ENCODE measurements around the gene FOLH1.
"Not testable (repeated sequence)": the region's sequence is repeated elsewhere in the genome, so short reads cannot be mapped to it uniquely, and the experiment has no call there.

FOLH1 gene

DNA sequence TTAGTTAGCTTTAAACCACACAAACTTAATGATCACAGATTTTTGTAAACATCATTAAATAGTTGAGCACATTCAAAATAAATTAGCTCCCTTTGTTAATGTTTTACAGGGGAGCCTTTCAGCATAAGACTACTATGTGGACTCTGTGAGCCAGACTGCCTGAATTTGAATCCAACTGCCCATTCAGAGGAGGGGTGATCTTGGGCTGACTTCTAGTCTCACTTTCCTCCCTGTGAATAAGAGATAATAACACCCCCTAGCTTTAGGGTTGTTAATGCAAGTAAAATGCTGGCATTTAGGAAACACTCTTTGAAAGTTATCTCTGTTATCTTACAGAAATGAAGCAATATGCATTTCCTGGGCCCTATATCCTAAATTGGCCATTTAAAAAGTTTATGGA, 23.6 kb downstream of the FOLH1 start:
- DNase-seq (ENCODE audit: low read depth in 2 of 3, low spot score in 2 of 3) = not testable (repeated sequence)

DNA sequence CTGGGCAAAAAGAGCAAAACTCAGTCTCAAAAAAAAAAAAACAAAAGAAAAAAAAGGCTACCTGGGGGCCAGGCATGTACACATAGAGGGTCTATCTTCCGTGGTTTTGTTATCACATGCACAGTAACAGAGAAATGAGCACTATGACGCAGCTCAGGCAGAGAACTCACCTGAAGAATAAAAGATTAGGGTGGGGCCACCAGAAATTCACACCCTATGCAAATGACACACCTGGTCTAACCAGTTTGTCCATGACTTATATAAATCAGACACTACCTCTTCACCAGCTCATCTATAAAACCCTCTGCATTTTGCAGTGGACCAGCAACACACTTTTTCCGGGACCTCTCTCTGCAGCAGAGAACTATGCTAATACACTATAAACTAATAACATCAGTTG, 30.5 kb downstream of the FOLH1 start:
- DNase-seq (ENCODE audit: low read depth in 2 of 3, low spot score in 2 of 3) = not testable (repeated sequence)

DNA sequence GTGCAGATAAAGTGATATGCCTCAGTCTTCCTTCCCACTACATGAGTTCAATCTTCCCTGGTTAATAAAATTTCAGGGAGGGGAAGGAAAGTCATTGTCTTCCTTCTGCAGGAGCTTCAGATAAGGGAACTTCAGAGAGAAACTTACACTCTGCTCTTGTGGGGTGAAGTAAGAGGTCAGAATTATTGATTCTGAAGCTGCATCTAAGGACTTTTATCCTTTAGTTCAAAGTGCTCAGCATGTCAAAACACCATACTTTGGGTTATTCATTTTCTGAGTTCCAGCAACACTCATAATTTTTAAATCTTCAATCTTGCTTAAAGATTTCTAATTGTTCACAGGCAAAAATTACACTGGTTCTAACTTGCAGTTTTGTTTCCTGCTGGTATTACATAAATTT, 33.0 kb downstream of the FOLH1 start:
- DNase-seq (ENCODE audit: low read depth in 2 of 3, low spot score in 2 of 3) = not testable (repeated sequence)

DNA sequence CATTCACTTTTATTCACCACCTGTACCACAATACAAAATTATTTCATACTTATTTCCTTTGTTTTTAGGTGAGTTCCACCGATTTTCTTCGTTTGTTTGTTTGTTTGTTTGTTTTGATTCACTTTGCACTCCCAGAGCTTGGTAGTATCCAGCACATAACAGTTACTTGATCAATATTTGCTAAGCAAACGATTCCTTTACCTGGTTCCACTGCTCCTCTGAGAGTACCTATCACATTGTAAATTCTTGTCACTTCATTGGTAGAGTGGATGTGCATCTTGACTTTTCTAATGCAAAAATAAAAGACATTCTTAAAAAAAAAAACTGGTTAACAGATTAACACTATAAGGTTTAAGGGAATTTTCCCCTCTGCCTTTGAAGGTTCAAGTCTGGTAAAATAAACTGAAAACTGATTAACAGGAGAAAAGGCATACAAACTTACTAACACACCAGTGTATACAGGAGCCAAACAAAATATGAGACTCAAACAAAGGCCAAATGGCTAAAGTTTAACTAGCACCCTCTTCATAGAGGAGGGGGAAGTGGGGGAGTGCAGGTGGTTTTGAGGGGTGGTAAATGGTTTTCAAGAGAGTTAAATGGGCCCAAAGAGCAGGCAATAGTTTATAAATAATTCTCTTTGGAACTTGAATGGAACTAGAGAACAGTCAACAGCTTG, 33.6 kb downstream of the FOLH1 start:
- not testable (repeated sequence) for DNase-seq (ENCODE audit: low read depth in 2 of 3, low spot score in 2 of 3)

DNA sequence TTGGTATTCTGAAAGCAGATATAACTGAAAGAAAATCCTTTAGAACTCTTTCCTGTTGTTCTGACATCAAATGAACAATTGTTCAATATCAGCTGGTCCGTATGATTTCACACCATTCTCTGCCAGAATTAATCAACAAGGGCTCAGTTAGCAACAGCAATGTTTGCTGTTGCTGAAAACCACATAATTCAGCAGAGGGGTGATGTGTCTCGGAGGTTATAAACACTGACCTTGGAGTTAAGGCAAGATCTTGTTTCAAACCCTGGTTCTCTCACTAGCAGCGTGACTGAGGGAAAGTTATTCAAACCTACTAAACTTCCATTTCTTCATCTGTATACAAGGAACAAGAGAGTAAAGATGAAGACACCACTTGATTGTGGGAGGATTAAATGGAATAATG, 36.8 kb downstream of the FOLH1 start:
- not testable (repeated sequence) for DNase-seq (ENCODE audit: low read depth in 2 of 3, low spot score in 2 of 3)

DNA sequence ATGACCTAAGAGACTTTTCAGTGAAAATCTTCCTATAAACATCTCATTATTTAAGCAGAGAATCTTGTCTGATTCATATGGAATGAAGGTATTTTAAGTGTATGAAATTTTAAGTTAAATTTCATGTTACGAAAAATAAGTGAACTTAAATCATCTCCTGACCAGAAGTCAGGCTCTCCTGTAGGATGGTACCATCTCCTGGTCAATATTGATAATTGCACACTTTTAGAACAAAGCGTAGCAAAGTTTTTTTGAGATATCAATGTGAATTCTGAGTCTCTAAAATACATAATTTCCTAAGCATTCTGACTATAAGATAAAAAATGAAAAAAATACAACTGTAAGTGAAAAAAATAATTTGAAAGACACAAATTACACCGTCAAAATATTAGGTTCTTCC, 38.8 kb downstream of the FOLH1 start:
- DNase-seq (ENCODE audit: low read depth in 2 of 3, low spot score in 2 of 3) = not testable (repeated sequence)

DNA sequence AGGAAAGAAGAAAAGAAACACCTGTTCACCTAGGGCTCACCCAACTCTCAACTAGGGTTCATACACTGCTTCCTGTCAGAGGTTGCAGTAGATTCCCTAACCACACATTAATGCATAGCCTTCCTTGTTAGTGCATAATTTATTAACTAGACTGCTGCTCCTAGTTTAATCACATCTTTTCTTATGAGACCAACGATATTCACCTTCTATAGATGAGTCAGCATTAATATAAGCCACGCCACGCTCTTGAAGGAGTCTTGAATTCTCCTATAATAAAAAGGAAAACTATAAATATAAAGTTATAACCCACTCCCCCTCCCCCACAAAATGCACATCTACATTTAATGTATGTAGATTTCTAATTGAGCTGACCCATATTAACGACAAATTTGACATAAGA, 39.4 kb downstream of the FOLH1 start:
- DNase-seq (ENCODE audit: low read depth in 2 of 3, low spot score in 2 of 3) = not testable (repeated sequence)

DNA sequence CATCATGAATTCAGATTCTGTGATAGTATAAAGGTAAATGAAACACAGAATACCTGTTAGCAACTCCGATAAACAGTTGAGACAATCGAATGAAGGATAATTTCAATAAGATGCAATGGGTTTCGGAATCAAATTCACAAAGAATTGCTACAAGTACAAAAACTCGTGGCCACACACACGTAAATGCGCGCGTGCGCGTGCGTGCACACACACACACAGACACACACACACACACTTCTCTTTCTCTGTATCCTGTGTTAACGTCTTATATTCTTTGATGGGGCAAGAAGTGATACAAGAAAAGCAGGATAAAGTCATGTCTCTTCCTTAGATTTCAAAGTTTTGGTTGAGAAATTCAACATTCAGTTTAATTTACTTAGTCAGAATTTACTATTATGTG, 57.2 kb downstream of the FOLH1 start:
- DNase-seq (ENCODE audit: low read depth in 2 of 3, low spot score in 2 of 3) = no peak

DNA sequence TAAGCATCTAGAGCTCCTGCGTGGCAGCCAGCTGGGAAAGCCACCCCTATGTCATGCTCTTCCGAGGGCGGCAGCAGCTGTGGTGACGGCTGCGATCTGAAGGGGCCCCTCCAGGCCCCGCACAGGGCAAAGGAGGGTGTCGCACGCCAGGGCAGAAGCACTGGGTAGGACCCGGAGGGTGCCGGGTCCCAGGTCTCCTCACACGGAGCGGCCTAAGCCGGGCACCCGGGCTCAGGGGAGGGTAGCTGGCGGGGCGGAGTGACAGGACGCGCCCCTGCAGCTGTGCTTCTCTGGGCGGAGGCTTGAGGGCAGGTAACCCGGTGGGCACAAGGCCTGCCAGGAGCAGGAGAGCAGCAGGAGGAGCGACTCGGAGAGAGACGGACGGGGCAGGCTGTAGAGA, 106.0 kb downstream of the FOLH1 start:
- not testable (repeated sequence) for DNase-seq (ENCODE audit: low read depth in 2 of 3, low spot score in 2 of 3)

All from activated CD8-positive, alpha-beta memory T cell treated with anti-CD3 and anti-CD28 coated beads for 48 hours (primary cell).